Measurements from ENCODE around the gene GAB1. TPM values are rescaled to one million over a fixed set of nuclear protein-coding genes. Genes with fewer than 3 reads are reported as not detected.

Gene GAB1
- total RNA-seq (2022; extraction: Qiagen RNA extraction; ENCODE audit: low read depth): 2.2 to 2.7 TPM (median 2.4 TPM) in 5 replicates

DNA sequence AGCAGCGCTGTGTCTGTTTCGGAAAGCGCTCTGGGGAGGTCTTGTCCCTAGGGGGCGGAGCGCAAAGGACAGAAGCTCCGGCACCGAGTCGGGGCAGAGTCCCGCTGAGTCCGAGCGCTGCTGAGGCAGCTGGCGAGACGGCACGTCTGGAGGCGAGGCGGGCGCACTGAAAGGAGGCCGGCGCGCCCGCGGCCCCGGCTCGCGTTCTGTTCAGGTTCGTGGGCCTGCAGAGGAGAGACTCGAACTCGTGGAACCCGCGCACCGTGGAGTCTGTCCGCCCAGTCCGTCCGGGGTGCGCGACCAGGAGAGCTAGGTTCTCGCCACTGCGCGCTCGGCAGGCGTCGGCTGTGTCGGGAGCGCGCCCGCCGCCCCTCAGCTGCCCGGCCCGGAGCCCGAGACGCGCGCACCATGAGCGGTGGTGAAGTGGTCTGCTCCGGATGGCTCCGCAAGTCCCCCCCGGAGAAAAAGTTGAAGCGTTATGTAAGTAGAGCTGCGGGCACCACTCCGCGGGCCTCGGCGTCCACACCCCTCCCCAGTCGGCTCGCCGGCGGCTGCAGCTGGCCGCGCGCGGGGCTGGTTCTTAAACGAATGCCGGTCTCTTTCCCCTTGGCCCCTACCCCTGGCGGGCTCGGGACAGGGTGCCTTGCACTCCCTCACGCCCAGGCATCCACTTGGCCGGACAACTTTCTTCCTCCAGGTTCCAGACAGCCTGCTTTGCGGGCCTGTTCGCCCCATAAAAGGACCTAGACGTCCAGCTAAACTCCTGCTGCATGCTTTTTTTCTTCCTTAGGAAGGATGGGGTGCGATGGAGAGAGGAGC, at the start of gene GAB1:
Gene GAB1, plus strand, starts transcription at position 96 of the 819 bp plus-strand sequence. Its CDS starts 313 bp downstream, at position 409.

DNA sequence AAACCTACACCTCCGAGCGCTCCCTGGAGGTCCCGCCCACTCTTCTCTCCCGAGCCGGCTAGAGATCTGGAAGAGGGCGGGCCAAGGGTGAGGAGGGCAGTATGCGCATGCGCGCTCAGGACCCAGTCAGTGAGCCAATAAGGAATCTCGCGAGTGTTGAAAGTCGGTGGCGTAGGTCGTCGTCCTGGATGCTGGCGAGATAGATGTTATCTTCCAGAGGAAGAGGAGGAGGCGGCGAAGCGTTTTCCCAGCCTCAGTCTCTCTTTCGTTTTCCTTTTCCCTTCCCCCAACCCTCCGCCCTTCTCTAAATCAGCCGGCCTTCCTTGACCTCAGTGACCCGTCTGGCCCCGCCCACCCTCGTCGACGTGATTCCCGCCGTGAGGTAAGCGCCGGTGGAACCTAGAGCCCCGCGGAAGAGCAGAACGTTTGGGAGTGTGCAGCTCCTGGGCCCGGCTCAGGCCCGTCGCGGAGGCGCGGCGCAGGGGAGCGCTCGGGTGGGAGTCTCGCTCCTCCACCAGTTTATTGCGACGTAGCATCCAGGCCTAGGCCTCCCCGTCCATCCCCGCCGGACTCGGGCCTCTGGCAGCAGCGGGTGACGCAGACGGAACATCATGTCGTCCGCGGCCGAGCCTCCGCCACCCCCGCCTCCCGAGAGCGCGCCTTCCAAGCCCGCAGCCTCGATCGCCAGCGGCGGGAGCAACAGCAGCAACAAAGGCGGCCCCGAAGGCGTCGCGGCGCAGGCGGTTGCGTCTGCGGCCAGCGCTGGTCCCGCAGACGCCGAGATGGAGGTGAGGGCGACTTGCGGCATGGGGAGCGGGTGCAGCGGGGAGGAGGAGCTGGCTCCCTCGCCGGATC, 176.9 kb downstream of the GAB1 start, which contains the start of gene SMARCA5:
Gene SMARCA5, plus strand, starts transcription at position 389 of the 855 bp plus-strand sequence. Its CDS starts 223 bp downstream, at position 612.

Other genes with a start within 250 kb of the GAB1 start
- 6.1 to 9.5 TPM (median 7.4 TPM) in 5 replicates for gene USP38, start 152.0 kb upstream of the GAB1 start, total RNA-seq (2022; extraction: Qiagen RNA extraction; ENCODE audit: low read depth)
- 17.0 to 29.2 TPM (median 20.7 TPM) in 5 replicates for gene SMARCA5, start 176.8 kb downstream of the GAB1 start, total RNA-seq (2022; extraction: Qiagen RNA extraction; ENCODE audit: low read depth)

Data from A549 treated with ZK216348 at 1 μM for 4 hours (cell line).